Measurements from ENCODE around the gene ABHD16B. TPM values are rescaled to one million over a fixed set of nuclear protein-coding genes. Genes with fewer than 3 reads are reported as not detected.
A peak's percentile ranks its signal among the peaks of the same experiment; 100 is the strongest.

ABHD16B gene
- total RNA-seq, 3 donors from 2014 or later (not counting 1 experiment from before 2014, with no cell fraction given): not detected

DNA sequence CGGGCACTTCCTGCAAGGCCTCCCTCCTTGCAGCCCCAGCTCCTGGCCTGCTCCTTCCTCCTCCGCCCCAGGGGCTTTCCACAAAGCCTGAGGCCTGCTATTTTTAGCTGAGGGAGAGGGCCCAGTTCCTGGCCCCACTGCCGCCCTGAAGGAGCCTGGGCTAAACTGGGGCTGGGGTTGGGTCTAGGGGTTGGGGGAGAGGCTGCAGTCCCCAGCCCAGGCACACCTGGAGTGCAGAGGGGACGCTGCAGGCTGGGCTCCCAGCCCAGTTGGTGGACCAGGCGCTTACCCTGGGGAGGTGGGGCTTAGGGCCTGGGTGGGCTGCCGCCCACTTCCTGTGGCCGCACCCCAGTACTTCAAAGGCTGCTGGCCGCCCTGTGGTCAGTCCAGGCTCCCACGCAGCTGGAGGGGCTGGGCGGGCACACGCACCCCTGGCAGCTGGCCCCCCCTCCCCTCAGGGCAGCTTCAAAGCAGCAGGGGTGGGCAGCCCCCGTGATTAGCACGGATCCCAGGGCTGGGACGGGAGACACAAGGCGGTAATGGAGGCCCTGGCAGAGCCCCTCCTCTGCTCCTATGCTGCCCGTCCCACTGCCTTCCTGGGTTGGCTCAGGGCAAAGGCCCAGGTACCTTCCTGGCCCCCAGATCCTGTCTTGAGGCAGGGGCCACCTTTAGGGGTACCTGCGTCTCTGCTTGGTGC is 7.1 kb upstream of the ABHD16B start:
- ATAC-seq: peak; percentile 33 to 46 (median 39)

DNA sequence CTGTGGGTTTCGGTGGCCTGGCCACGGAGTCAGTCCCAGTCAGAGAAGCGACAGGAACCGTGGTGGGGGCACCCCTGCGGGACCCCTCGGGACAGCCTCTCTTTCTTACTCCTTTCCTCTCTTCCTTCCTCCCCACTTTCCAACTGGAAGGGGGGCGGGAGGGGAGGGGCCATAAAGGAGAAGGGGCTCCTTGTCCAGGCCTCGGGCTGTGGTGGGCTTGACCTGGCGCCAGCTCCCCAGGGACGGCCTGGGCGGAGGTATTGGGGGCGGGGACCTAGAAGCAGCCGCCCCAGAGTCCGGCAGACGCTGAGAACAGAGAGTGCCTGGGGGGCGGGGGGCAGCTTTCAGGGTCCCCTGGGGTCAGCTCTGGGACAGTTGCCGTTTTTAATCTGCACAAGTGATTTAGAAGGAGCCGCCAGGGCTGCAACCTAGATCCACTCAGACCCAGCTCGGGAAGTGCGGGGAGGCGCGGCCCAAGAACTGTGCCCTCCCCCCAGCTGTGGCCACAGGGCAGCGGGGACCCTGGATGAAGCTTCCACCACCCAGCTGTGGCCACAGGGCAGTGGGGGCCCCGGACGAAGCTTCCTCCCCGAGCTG is 6.4 kb upstream of the ABHD16B start:
- intact Hi-C loops (cut with micrococcal nuclease): no loop called here
- 16% methylated on average over 22 of the region's 26 CpGs for WGBS (ENCODE audit: insufficient coverage)
- H3K4me3 ChIP-seq (ENCODE audit: low read length): no peak overlapping the region
- TF ChIP-seq, protein P1, sequence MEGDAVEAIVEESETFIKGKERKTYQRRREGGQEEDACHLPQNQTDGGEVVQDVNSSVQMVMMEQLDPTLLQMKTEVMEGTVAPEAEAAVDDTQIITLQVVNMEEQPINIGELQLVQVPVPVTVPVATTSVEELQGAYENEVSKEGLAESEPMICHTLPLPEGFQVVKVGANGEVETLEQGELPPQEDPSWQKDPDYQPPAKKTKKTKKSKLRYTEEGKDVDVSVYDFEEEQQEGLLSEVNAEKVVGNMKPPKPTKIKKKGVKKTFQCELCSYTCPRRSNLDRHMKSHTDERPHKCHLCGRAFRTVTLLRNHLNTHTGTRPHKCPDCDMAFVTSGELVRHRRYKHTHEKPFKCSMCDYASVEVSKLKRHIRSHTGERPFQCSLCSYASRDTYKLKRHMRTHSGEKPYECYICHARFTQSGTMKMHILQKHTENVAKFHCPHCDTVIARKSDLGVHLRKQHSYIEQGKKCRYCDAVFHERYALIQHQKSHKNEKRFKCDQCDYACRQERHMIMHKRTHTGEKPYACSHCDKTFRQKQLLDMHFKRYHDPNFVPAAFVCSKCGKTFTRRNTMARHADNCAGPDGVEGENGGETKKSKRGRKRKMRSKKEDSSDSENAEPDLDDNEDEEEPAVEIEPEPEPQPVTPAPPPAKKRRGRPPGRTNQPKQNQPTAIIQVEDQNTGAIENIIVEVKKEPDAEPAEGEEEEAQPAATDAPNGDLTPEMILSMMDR (IDR thresholded peaks at IDR 0.05): no peak
- H3K27me3 Mint-ChIP-seq (ENCODE audit: low read depth in 2 of 2): peaks cover 8 to 12% of the 10 kb centered on the region in 2 donors
- peaks cover 0 to 20% of the 10 kb centered on the region in 2 donors for H3K4me1 Mint-ChIP-seq
- no peaks in the 10 kb centered on the region for H3K9me3 ChIP-seq (ENCODE audit: control insufficient read depth, insufficient read depth, low read length)
- H3K9me3 Mint-ChIP-seq: no peaks in the 10 kb centered on the region
- DNase-seq (no peak), ATAC-seq (no peak)
- peaks cover 6% of the 10 kb centered on the region for H3K27me3 ChIP-seq (ENCODE audit: control insufficient read depth, insufficient read depth, low read length)
- H3K36me3 ChIP-seq (ENCODE audit: control insufficient read depth, insufficient read depth, low read length): no peaks in the 10 kb centered on the region
- no peak overlapping the region for H3K27ac Mint-ChIP-seq
- no peak overlapping the region for H3K4me3 Mint-ChIP-seq
- peak overlapping the region; percentile 67 for H3K27ac ChIP-seq (ENCODE audit: low read length)
- no peaks in the 10 kb centered on the region for H3K36me3 Mint-ChIP-seq
- peaks cover 64% of the 10 kb centered on the region for H3K4me1 ChIP-seq (ENCODE audit: control insufficient read depth, insufficient read depth, low read length)

More for the DNA sequence above, 7.1 kb upstream of the ABHD16B start:
- H3K27me3 ChIP-seq (ENCODE audit: control insufficient read depth, insufficient read depth, low read length): peaks cover 6% of the 10 kb centered on the region
- 7% methylated on average over 17 of the region's 17 CpGs for WGBS (ENCODE audit: insufficient coverage)
- Mint-ChIP-seq H3K36me3 (no peaks in the 10 kb centered on the region), H3K4me1 (peaks cover 0 to 20% of the 10 kb centered on the region in 2 donors), H3K9me3 (no peaks in the 10 kb centered on the region), H3K4me3 (no peak overlapping the region), H3K27me3 (ENCODE audit: low read depth in 2 of 2) (peaks cover 8 to 12% of the 10 kb centered on the region in 2 donors), H3K27ac (no peak overlapping the region)
- H3K4me1 ChIP-seq (ENCODE audit: control insufficient read depth, insufficient read depth, low read length): peaks cover 61% of the 10 kb centered on the region
- TF ChIP-seq, protein P1 (IDR thresholded peaks at IDR 0.05): no peak
- no peak for DNase-seq
- H3K9me3 ChIP-seq (ENCODE audit: control insufficient read depth, insufficient read depth, low read length): no peaks in the 10 kb centered on the region
- no peaks in the 10 kb centered on the region for H3K36me3 ChIP-seq (ENCODE audit: control insufficient read depth, insufficient read depth, low read length)
- intact Hi-C loops (cut with micrococcal nuclease): no loop called here
- H3K27ac ChIP-seq (ENCODE audit: low read length): peak overlapping the region; percentile 67
- peak overlapping the region; percentile 12 for H3K4me3 ChIP-seq (ENCODE audit: low read length)

DNA sequence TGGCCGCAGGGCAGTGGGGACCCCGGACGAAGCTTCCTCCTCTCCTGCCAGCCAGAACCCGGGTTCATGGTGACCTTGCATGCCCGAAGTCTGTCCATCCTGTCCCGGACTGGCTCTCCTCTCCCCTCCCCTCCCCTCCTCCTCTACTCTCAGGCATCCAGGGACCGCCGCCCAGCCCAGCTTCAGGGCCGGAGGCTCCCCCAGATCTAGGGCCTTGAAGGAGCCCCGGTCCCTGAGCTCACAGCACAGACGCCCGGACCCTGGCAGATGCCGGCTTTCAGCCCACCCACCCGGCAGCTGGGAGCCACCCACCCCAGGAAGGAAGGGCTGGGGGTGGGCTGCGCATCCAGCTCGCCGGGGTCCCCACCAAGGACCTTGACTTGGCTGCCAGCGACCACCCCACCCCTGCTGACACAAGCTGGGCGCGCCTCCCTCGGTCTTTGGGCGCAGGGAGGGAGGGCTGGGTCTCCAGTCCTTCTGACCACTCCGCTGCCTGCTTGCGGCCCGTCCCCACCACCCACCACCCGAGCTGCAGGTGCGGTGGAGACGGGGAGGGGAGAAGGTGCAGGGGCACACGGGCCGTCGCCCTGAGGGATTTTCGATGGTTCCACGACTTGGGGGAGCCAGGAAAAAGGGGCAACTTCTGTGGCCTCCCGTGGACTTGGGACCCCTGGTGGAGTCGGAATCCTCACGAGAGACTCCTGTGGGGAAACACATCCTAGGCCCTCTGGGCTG is 5.8 kb upstream of the ABHD16B start:
- no peak overlapping the region for H3K27ac ChIP-seq (ENCODE audit: low read length)
- no peak for ATAC-seq
- Mint-ChIP-seq H3K9me3 (no peaks in the 10 kb centered on the region), H3K27ac (no peak overlapping the region), H3K4me3 (no peak overlapping the region), H3K27me3 (ENCODE audit: low read depth in 2 of 2) (peaks cover 8 to 10% of the 10 kb centered on the region in 2 donors), H3K4me1 (peaks cover 0 to 21% of the 10 kb centered on the region in 2 donors), H3K36me3 (no peaks in the 10 kb centered on the region)
- TF ChIP-seq, protein P1 (IDR thresholded peaks at IDR 0.05): no peak
- 74% methylated on average over 36 of the region's 36 CpGs for WGBS (ENCODE audit: insufficient coverage)
- H3K4me1 ChIP-seq (ENCODE audit: control insufficient read depth, insufficient read depth, low read length): peaks cover 65% of the 10 kb centered on the region
- H3K9me3 ChIP-seq (ENCODE audit: control insufficient read depth, insufficient read depth, low read length): no peaks in the 10 kb centered on the region
- intact Hi-C loops (cut with micrococcal nuclease): no loop called here
- no peaks in the 10 kb centered on the region for H3K36me3 ChIP-seq (ENCODE audit: control insufficient read depth, insufficient read depth, low read length)
- H3K27me3 ChIP-seq (ENCODE audit: control insufficient read depth, insufficient read depth, low read length): peaks cover 6% of the 10 kb centered on the region
- DNase-seq: no peak
- H3K4me3 ChIP-seq (ENCODE audit: low read length): no peak overlapping the region
